SKM-1 treated with dmso at 0.1 percent for 144 hours (cell line): ENCODE data around the gene CYP27C1.
"Not testable (repeated sequence)": the region's sequence is repeated elsewhere in the genome, so short reads cannot be mapped to it uniquely, and the experiment has no call there.

Source experiments
- DNase-seq: peaks from one replicate; lab custom pipeline; 2025; ENCODE audit not compliant: unreplicated experiment; lab: John Stamatoyannopoulos, UW

Gene CYP27C1

GRCh38 chr2:127225186-127225960 lies 5.3 kb upstream of the CYP27C1 start:
- DNase-seq: no peak

GRCh38 chr2:127224135-127224534 lies 4.0 kb upstream of the CYP27C1 start:
- not testable (repeated sequence) for DNase-seq

- no peak for DNase-seq
Observed at GRCh38 chr2:127220768-127221527, 849 bp upstream of the CYP27C1 start.

- no peak for DNase-seq
Observed at GRCh38 chr2:127219171-127220070, 678 bp downstream of the CYP27C1 start.

- DNase-seq: no peak
Observed at GRCh38 chr2:127218812-127219170, 1.3 kb downstream of the CYP27C1 start.

GRCh38 chr2:127217470-127218325 lies 2.4 kb downstream of the CYP27C1 start:
- no peak for DNase-seq

- DNase-seq: no peak
Observed at GRCh38 chr2:127216593-127216992, 3.5 kb downstream of the CYP27C1 start.

GRCh38 chr2:127216095-127216494 lies 4.0 kb downstream of the CYP27C1 start:
- no peak for DNase-seq

GRCh38 chr2:127214201-127214600 lies 5.9 kb downstream of the CYP27C1 start:
- DNase-seq: not testable (repeated sequence)

- DNase-seq: no peak
Observed at GRCh38 chr2:127208313-127208712, 11.8 kb downstream of the CYP27C1 start.

- no peak for DNase-seq
Observed at GRCh38 chr2:127205218-127206125, 14.6 kb downstream of the CYP27C1 start.

GRCh38 chr2:127201452-127201851 lies 18.6 kb downstream of the CYP27C1 start:
- DNase-seq: no peak

- no peak for DNase-seq
Observed at GRCh38 chr2:127200962-127201361, 19.1 kb downstream of the CYP27C1 start.

GRCh38 chr2:127199223-127199622 lies 20.9 kb downstream of the CYP27C1 start:
- DNase-seq: no peak

GRCh38 chr2:127197475-127198385 lies 22.4 kb downstream of the CYP27C1 start:
- peak; percentile 65 for DNase-seq

GRCh38 chr2:127196998-127197397 lies 23.1 kb downstream of the CYP27C1 start:
- DNase-seq: peak; percentile 66

GRCh38 chr2:127196549-127196948 lies 23.6 kb downstream of the CYP27C1 start:
- no peak for DNase-seq
